Astrocyte (in vitro differentiated cells and primary cell): ENCODE results near the gene MICAL2. TPM values are rescaled to one million over a fixed set of nuclear protein-coding genes. Genes with fewer than 3 reads are reported as not detected.

ENCODE experiments used
- DNase-seq: peaks from one replicate; pipeline ENCODE4 v3.0.0-alpha.2; 2010; ENCODE audit warnings: low read depth
- FAIRE-seq: peaks from 2 replicates; lab custom pipeline; 2011; peaks lifted over from hg19 to GRCh38; lab: Jason Lieb, UNC
- H2AFZ ChIP-seq: 2 replicates; pipeline ENCODE4 v1.6.0; 2012; ENCODE audit warnings: low read depth, low read length, inconsistent platforms
- H3K27ac ChIP-seq: 2 replicates; pipeline ENCODE4 v1.5.1; 2011; ENCODE audit warnings: low read depth, low read length, inconsistent platforms
- H3K27me3 ChIP-seq: 2 replicates; pipeline ENCODE4 v1.6.0; 2011; ENCODE audit warnings: low read length, inconsistent platforms; ENCODE audit not compliant: insufficient read depth
- H3K36me3 ChIP-seq: 2 replicates; pipeline ENCODE4 v1.5.1; 2011; ENCODE audit warnings: low read length, inconsistent platforms; ENCODE audit not compliant: insufficient read depth
- H3K4me1 ChIP-seq: 2 replicates; pipeline ENCODE4 v1.5.1; 2011; ENCODE audit warnings: low read length, inconsistent platforms; ENCODE audit not compliant: insufficient read depth
- H3K4me2 ChIP-seq: 2 replicates; pipeline ENCODE4 v1.6.0; 2012; ENCODE audit warnings: low read length, inconsistent platforms
- H3K4me3 ChIP-seq: 2 replicates; pipeline ENCODE4 v1.5.1; 2011; ENCODE audit warnings: low read depth, mild to moderate bottlenecking, low read length, inconsistent platforms; ENCODE audit not compliant: insufficient read depth
- H3K79me2 ChIP-seq: 2 replicates; pipeline ENCODE4 v1.6.0; 2012; ENCODE audit warnings: mild to moderate bottlenecking, low read length, inconsistent platforms; ENCODE audit not compliant: insufficient read depth
- H3K9ac ChIP-seq: 2 replicates; pipeline ENCODE4 v1.6.0; 2012; ENCODE audit warnings: mild to moderate bottlenecking, low read length, inconsistent platforms
- H3K9me3 ChIP-seq: 2 replicates; pipeline ENCODE4 v1.5.1; 2012; ENCODE audit warnings: low read depth, mild to moderate bottlenecking, low read length, inconsistent platforms; ENCODE audit not compliant: insufficient read depth
- H4K20me1 ChIP-seq: 2 replicates; pipeline ENCODE4 v1.6.0; 2012; ENCODE audit warnings: low read length, inconsistent platforms; ENCODE audit not compliant: insufficient read depth
- H3K27ac Mint-ChIP-seq: one replicate; pipeline ENCODE4 v1.8.0; 2021; ENCODE audit warnings: mild to moderate bottlenecking, mixed read lengths; ENCODE audit not compliant: unreplicated experiment
- H3K27me3 Mint-ChIP-seq: one replicate; pipeline ENCODE4 v1.8.0; 2021; ENCODE audit warnings: low read depth, mixed read lengths; ENCODE audit not compliant: unreplicated experiment
- H3K36me3 Mint-ChIP-seq: one replicate; pipeline ENCODE4 v1.8.0; 2021; ENCODE audit warnings: low read depth, mixed read lengths; ENCODE audit not compliant: unreplicated experiment
- H3K4me1 Mint-ChIP-seq: one replicate; pipeline ENCODE4 v1.8.0; 2021; ENCODE audit warnings: low read depth, mixed read lengths; ENCODE audit not compliant: unreplicated experiment
- H3K4me3 Mint-ChIP-seq: one replicate; pipeline ENCODE4 v1.8.0; 2021; ENCODE audit warnings: mild to moderate bottlenecking, moderate library complexity, mixed read lengths; ENCODE audit not compliant: unreplicated experiment
- H3K9me3 Mint-ChIP-seq: one replicate; pipeline ENCODE4 v1.8.0; 2021; ENCODE audit warnings: mild to moderate bottlenecking, mixed read lengths; ENCODE audit not compliant: unreplicated experiment
- EZH2 ChIP-seq: IDR thresholded peaks from 2 replicates; pipeline ENCODE4 v1.6.1; 2012; ENCODE audit warnings: mild to moderate bottlenecking, low read length, inconsistent platforms; ENCODE audit not compliant: insufficient read depth
- total RNA-seq: library from RNA; stranded (reverse); gene quantifications from 2 replicates; pipeline ENCODE4 v1.2.1, GENCODE V29; 2021
- TF ChIP-seq, protein P1 (sequence below): IDR thresholded peaks from 2 replicates; pipeline ENCODE4 v1.5.1; 2011; ENCODE audit warnings: low read depth, mild to moderate bottlenecking, inconsistent platforms, low read length, moderate library complexity; ENCODE audit not compliant: insufficient read depth

The MICAL2 gene
- total RNA-seq, 1 donor from 2014 or later: 357 TPM

GRCh38 chr11:12174128-12174476, 63.7 kb downstream of the MICAL2 start:
- Mint-ChIP-seq H3K4me1 (peaks cover 58% of the 10 kb centered on the region), H3K9me3 (no peaks in the 10 kb centered on the region), H3K27me3 (no peaks in the 10 kb centered on the region), H3K36me3 (peaks cover 31% of the 10 kb centered on the region), H3K4me3 (no peak overlapping the region), H3K27ac (no peak overlapping the region)
- Histone ChIP-seq H2AFZ (no peak overlapping the region), H3K4me2 (no peak overlapping the region), H4K20me1 (no peaks in the 10 kb centered on the region), H3K4me1 (peaks cover 57% of the 10 kb centered on the region), H3K27me3 (no peaks in the 10 kb centered on the region), H3K79me2 (peaks cover 83% of the 10 kb centered on the region), H3K36me3 (peaks cover 44% of the 10 kb centered on the region), H3K9me3 (no peaks in the 10 kb centered on the region), H3K27ac (peak overlapping the region; percentile 99), H3K4me3 (no peak overlapping the region), H3K9ac (peak overlapping the region; percentile 85)
- no peak for FAIRE-seq
- TF ChIP-seq, protein P1, sequence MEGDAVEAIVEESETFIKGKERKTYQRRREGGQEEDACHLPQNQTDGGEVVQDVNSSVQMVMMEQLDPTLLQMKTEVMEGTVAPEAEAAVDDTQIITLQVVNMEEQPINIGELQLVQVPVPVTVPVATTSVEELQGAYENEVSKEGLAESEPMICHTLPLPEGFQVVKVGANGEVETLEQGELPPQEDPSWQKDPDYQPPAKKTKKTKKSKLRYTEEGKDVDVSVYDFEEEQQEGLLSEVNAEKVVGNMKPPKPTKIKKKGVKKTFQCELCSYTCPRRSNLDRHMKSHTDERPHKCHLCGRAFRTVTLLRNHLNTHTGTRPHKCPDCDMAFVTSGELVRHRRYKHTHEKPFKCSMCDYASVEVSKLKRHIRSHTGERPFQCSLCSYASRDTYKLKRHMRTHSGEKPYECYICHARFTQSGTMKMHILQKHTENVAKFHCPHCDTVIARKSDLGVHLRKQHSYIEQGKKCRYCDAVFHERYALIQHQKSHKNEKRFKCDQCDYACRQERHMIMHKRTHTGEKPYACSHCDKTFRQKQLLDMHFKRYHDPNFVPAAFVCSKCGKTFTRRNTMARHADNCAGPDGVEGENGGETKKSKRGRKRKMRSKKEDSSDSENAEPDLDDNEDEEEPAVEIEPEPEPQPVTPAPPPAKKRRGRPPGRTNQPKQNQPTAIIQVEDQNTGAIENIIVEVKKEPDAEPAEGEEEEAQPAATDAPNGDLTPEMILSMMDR: no peak
- no peak for TF ChIP-seq EZH2
- no peak for DNase-seq

GRCh38 chr11:12174477-12175143, 64.2 kb downstream of the MICAL2 start:
- peaks cover 63% of the 10 kb centered on the region for H3K4me1 Mint-ChIP-seq
- TF ChIP-seq, protein P1: no peak
- no peak for TF ChIP-seq EZH2
- no peaks in the 10 kb centered on the region for H3K9me3 Mint-ChIP-seq
- peaks cover 34% of the 10 kb centered on the region for H3K36me3 Mint-ChIP-seq
- Histone ChIP-seq H3K4me2 (no peak overlapping the region), H2AFZ (no peak overlapping the region), H3K27ac (peak overlapping the region; percentile 99), H3K79me2 (peaks cover 83% of the 10 kb centered on the region), H4K20me1 (no peaks in the 10 kb centered on the region), H3K27me3 (no peaks in the 10 kb centered on the region), H3K9me3 (no peaks in the 10 kb centered on the region), H3K9ac (peak overlapping the region; percentile 85), H3K4me3 (no peak overlapping the region), H3K36me3 (peaks cover 41% of the 10 kb centered on the region), H3K4me1 (peaks cover 60% of the 10 kb centered on the region)
- FAIRE-seq (no peak), DNase-seq (peak; percentile 70)
- H3K27me3 Mint-ChIP-seq: no peaks in the 10 kb centered on the region
- H3K27ac Mint-ChIP-seq: peak overlapping the region; percentile 95
- no peak overlapping the region for H3K4me3 Mint-ChIP-seq

- no peak overlapping the region for H3K4me3 ChIP-seq
- DNase-seq (peak; percentile 97), FAIRE-seq (peak; percentile 96)
- Mint-ChIP-seq H3K9me3 (no peaks in the 10 kb centered on the region), H3K4me1 (peaks cover 67% of the 10 kb centered on the region), H3K36me3 (peaks cover 39% of the 10 kb centered on the region), H3K27me3 (no peaks in the 10 kb centered on the region), H3K4me3 (peak overlapping the region; percentile 24), H3K27ac (peak overlapping the region; percentile 99)
- TF ChIP-seq, protein P1: no peak
- TF ChIP-seq EZH2: no peak
- H3K27me3 ChIP-seq: no peaks in the 10 kb centered on the region
- H3K27ac ChIP-seq: peak overlapping the region; percentile 99
- peak overlapping the region; percentile 59 for H3K4me2 ChIP-seq
- peaks cover 66% of the 10 kb centered on the region for H3K4me1 ChIP-seq
- peaks cover 32% of the 10 kb centered on the region for H3K36me3 ChIP-seq
- H3K9ac ChIP-seq: peak overlapping the region; percentile 85
- H3K9me3 ChIP-seq: no peaks in the 10 kb centered on the region
- no peaks in the 10 kb centered on the region for H4K20me1 ChIP-seq
- peaks cover 82% of the 10 kb centered on the region for H3K79me2 ChIP-seq
- no peak overlapping the region for H2AFZ ChIP-seq
These were observed 65.4 kb downstream of the MICAL2 start for GRCh38 chr11:12175694-12176241.
